DMS 273 treated with DMSO at 0.1 percent for 48 hours (cell line): ENCODE data around the gene TYW1.
A peak's percentile ranks its signal among the peaks of the same experiment; 100 is the strongest.
"Not testable (repeated sequence)": the region's sequence is repeated elsewhere in the genome, so short reads cannot be mapped to it uniquely, and the experiment has no call there.

Experiments used
- DNase-seq: peaks from one replicate; lab custom pipeline; 2025; lab: John Stamatoyannopoulos, UW

Gene TYW1

GRCh38 chr7:67135617-67136486, 139.2 kb downstream of the TYW1 start:
- not testable (repeated sequence) for DNase-seq

- not testable (repeated sequence) for DNase-seq
Observed at GRCh38 chr7:67137489-67137888, 140.9 kb downstream of the TYW1 start.

- not testable (repeated sequence) for DNase-seq
Observed at GRCh38 chr7:67139876-67140275, 143.2 kb downstream of the TYW1 start.

GRCh38 chr7:67141001-67141400, 144.4 kb downstream of the TYW1 start:
- DNase-seq: not testable (repeated sequence)

- DNase-seq: not testable (repeated sequence)
Observed at GRCh38 chr7:67143091-67143786, 146.6 kb downstream of the TYW1 start.

GRCh38 chr7:67145581-67146193, 149.1 kb downstream of the TYW1 start:
- DNase-seq: not testable (repeated sequence)

GRCh38 chr7:67149131-67149530, 152.5 kb downstream of the TYW1 start:
- DNase-seq: not testable (repeated sequence)

GRCh38 chr7:67154374-67154773, 157.7 kb downstream of the TYW1 start:
- not testable (repeated sequence) for DNase-seq

- not testable (repeated sequence) for DNase-seq
Observed at GRCh38 chr7:67156064-67156463, 159.4 kb downstream of the TYW1 start.

GRCh38 chr7:67163285-67163684, 166.7 kb downstream of the TYW1 start:
- DNase-seq: not testable (repeated sequence)

- not testable (repeated sequence) for DNase-seq
Observed at GRCh38 chr7:67171151-67171550, 174.5 kb downstream of the TYW1 start.

- DNase-seq: not testable (repeated sequence)
Observed at GRCh38 chr7:67176730-67177129, 180.1 kb downstream of the TYW1 start.

GRCh38 chr7:67178915-67179688, 182.5 kb downstream of the TYW1 start:
- peak; percentile 91 for DNase-seq

GRCh38 chr7:67182956-67183750, 186.5 kb downstream of the TYW1 start:
- DNase-seq: not testable (repeated sequence)

GRCh38 chr7:67184912-67185659, 188.5 kb downstream of the TYW1 start:
- DNase-seq: not testable (repeated sequence)

- not testable (repeated sequence) for DNase-seq
Observed at GRCh38 chr7:67185660-67186129, 189.1 kb downstream of the TYW1 start.

- not testable (repeated sequence) for DNase-seq
Observed at GRCh38 chr7:67189160-67189559, 192.5 kb downstream of the TYW1 start.

- DNase-seq: not testable (repeated sequence)
Observed at GRCh38 chr7:67189801-67190465, 193.3 kb downstream of the TYW1 start.

- peak; percentile 67 for DNase-seq
Observed at GRCh38 chr7:67191002-67191720, 194.5 kb downstream of the TYW1 start.
